H1 (cell line): ENCODE data around the gene FOXO1. TPM values are rescaled to one million over a fixed set of nuclear protein-coding genes. Genes with fewer than 3 reads are reported as not detected.
A peak's percentile ranks its signal among the peaks of the same experiment; 100 is the strongest.

Experiments
- CTCF ChIA-PET: fragments of 300-600 bp; sonication (Branson Sonifier 250); formaldehyde crosslinking; loops from one replicate; lab custom pipeline; 2021; ENCODE audit not compliant: partially characterized antibody; lab: Charles Lee
- POLR2A ChIA-PET: fragments of 300-600 bp; sonication (Branson Sonifier 250); formaldehyde crosslinking; loops from one replicate; lab custom pipeline; 2021; ENCODE audit warnings: inconsistent platforms; ENCODE audit not compliant: partially characterized antibody; lab: Charles Lee
- DNase-seq, 2 experiments: peaks; one replicate each; pipeline versions ENCODE4 v3.0.0 to v3.0.0-alpha.2; 2010 to 2022; ENCODE audit warnings: low spot score in 2 of 2, low read depth in 1 of 2, mixed read lengths in 1 of 2
- FAIRE-seq: peaks from 2 replicates; lab custom pipeline; 2011; peaks lifted over from hg19 to GRCh38; lab: Jason Lieb, UNC
- H2AFZ ChIP-seq: 2 replicates; pipeline ENCODE4 v1.8.1; 2012; ENCODE audit warnings: low read length, inconsistent platforms
- H2AK5ac ChIP-seq: 2 replicates; pipeline ENCODE4 v1.6.1; 2013; ENCODE audit warnings: low read depth, low read length
- H2BK120ac ChIP-seq: replicated peaks from 2 replicates; pipeline ENCODE3; 2013; ENCODE audit warnings: low read depth, low read length, inconsistent platforms
- H2BK12ac ChIP-seq: 2 replicates; pipeline ENCODE4 v1.6.1; 2013; ENCODE audit warnings: low read depth, low read length
- H2BK15ac ChIP-seq: 2 replicates; pipeline ENCODE4 v1.6.1; 2013; ENCODE audit warnings: low read length
- H2BK20ac ChIP-seq: 2 replicates; pipeline ENCODE4 v1.6.1; 2013; ENCODE audit warnings: low read length
- H2BK5ac ChIP-seq: 2 replicates; pipeline ENCODE4 v1.6.1; 2013; ENCODE audit warnings: low read depth, low read length
- H3K14ac ChIP-seq: 2 replicates; pipeline ENCODE4 v1.6.1; 2013; ENCODE audit warnings: inconsistent platforms; ENCODE audit not compliant: insufficient read length
- H3K18ac ChIP-seq: 2 replicates; pipeline ENCODE4 v1.6.1; 2013; ENCODE audit warnings: low read length; ENCODE audit errors: extremely low read depth
- H3K23ac ChIP-seq: 2 replicates; pipeline ENCODE4 v1.6.1; 2013; ENCODE audit warnings: inconsistent platforms; ENCODE audit not compliant: insufficient read length
- H3K23me2 ChIP-seq: 2 replicates; pipeline ENCODE4 v1.6.1; 2013; ENCODE audit warnings: low read depth, low read length
- H3K27ac ChIP-seq: 2 replicates; pipeline ENCODE4 v1.6.1; 2011; ENCODE audit warnings: low read depth, low read length, inconsistent platforms
- H3K27me3 ChIP-seq, 4 experiments: replicated peaks in 1 of 4; 1 replicate in 1 of 4; 2 replicates in 3 of 4; pipeline versions ENCODE4 v1.6.1 to v1.8.1; 2011 to 2013; ENCODE audit warnings: low read length in 3 of 4, mild to moderate bottlenecking in 3 of 4, inconsistent platforms in 2 of 4, mixed read lengths in 2 of 4, moderate library complexity in 1 of 4; ENCODE audit not compliant: control insufficient read depth in 3 of 4, insufficient read depth in 3 of 4; ENCODE audit errors: extremely low read depth in 1 of 4
- H3K36me3 ChIP-seq, 4 experiments: 2 replicates each; pipeline versions ENCODE4 v1.6.1 to v1.8.1; 2011 to 2013; ENCODE audit warnings: mild to moderate bottlenecking in 4 of 4, low read length in 3 of 4, moderate library complexity in 2 of 4, control low read depth in 1 of 4, inconsistent platforms in 1 of 4; ENCODE audit not compliant: insufficient read depth in 4 of 4, control insufficient read depth in 2 of 4
- H3K4ac ChIP-seq: replicated peaks from 2 replicates; pipeline ENCODE3; 2013; ENCODE audit warnings: low read length, low read depth, mixed read lengths, inconsistent platforms; ENCODE audit not compliant: insufficient read length
- H3K4me1 ChIP-seq, 4 experiments: replicated peaks in 1 of 4; 1 replicate in 1 of 4; 2 replicates in 3 of 4; pipeline versions ENCODE4 v1.6.1 to v1.8.1; 2011 to 2013; ENCODE audit warnings: low read length in 3 of 4, inconsistent platforms in 2 of 4, mixed read lengths in 1 of 4; ENCODE audit not compliant: insufficient read depth in 4 of 4, control insufficient read depth in 3 of 4
- H3K4me2 ChIP-seq, 2 experiments: 2 replicates each; pipeline versions ENCODE4 v1.6.1 to v1.8.1; 2011 to 2013; ENCODE audit warnings: low read depth in 2 of 2, low read length in 2 of 2, control low read depth in 1 of 2, inconsistent platforms in 1 of 2, mild to moderate bottlenecking in 1 of 2; ENCODE audit not compliant: insufficient read depth in 1 of 2
- H3K4me3 ChIP-seq, 4 experiments: fragments of 200-600, 300-600 bp in 1 of 4; sonication (generic), shearing (Covaris generic), sonication (Bioruptor Twin) in 1 of 4; 2 replicates each; pipeline versions ENCODE4 v1.5.1 to v1.8.1; 2011 to 2016; ENCODE audit warnings: low read length in 4 of 4, low read depth in 3 of 4, control low read depth in 2 of 4, inconsistent platforms in 2 of 4, mild to moderate bottlenecking in 2 of 4, mixed read lengths in 1 of 4, moderate library complexity in 1 of 4; ENCODE audit not compliant: insufficient read depth in 2 of 4; ENCODE audit errors: extremely low read depth in 1 of 4
- H3K56ac ChIP-seq: replicated peaks from 2 replicates; pipeline ENCODE3; 2013; ENCODE audit warnings: low read depth, mild to moderate bottlenecking, mixed read lengths, low read length, inconsistent platforms; ENCODE audit not compliant: insufficient read length
- H3K79me1 ChIP-seq: 2 replicates; pipeline ENCODE4 v1.6.1; 2013; ENCODE audit warnings: low read depth, low read length, control low read depth
- H3K79me2 ChIP-seq, 2 experiments: 2 replicates each; pipeline versions ENCODE4 v1.6.1 to v1.8.1; 2012 to 2013; ENCODE audit warnings: low read length in 2 of 2, mild to moderate bottlenecking in 2 of 2, inconsistent platforms in 1 of 2; ENCODE audit not compliant: insufficient read depth in 2 of 2, control insufficient read depth in 1 of 2
- H3K9ac ChIP-seq, 4 experiments: replicated peaks in 1 of 4; 1 replicate in 1 of 4; 2 replicates in 3 of 4; pipeline versions ENCODE4 v1.6.1 to v1.8.1; 2011 to 2013; ENCODE audit warnings: low read depth in 3 of 4, low read length in 3 of 4, control low read depth in 2 of 4, mild to moderate bottlenecking in 2 of 4, moderate library complexity in 2 of 4, inconsistent platforms in 1 of 4; ENCODE audit errors: extremely low read depth in 1 of 4
- H3K9me3 ChIP-seq, 2 experiments: 2 replicates each; pipeline versions ENCODE4 v1.6.1 to v1.8.1; 2012 to 2013; ENCODE audit warnings: mild to moderate bottlenecking in 2 of 2, moderate library complexity in 2 of 2, control low read depth in 1 of 2, inconsistent platforms in 1 of 2, low read depth in 1 of 2, low read length in 1 of 2, mixed read lengths in 1 of 2; ENCODE audit not compliant: insufficient read depth in 2 of 2
- H4K20me1 ChIP-seq, 2 experiments: replicated peaks in 1 of 2; 2 replicates each; pipeline versions ENCODE3 to v1.8.1; 2011 to 2013; ENCODE audit warnings: inconsistent platforms in 2 of 2, low read length in 2 of 2, mild to moderate bottlenecking in 1 of 2; ENCODE audit not compliant: insufficient read depth in 2 of 2, control insufficient read depth in 1 of 2
- H4K5ac ChIP-seq: 2 replicates; pipeline ENCODE4 v1.6.1; 2013; ENCODE audit warnings: low read length, low read depth, mixed read lengths, inconsistent platforms; ENCODE audit not compliant: insufficient read length
- H4K8ac ChIP-seq: 2 replicates; pipeline ENCODE4 v1.8.0; 2013; ENCODE audit warnings: mild to moderate bottlenecking, moderate library complexity, low read length, inconsistent platforms; ENCODE audit not compliant: insufficient read depth; ENCODE audit errors: extremely low read depth
- H4K91ac ChIP-seq: replicated peaks from 2 replicates; pipeline ENCODE3; 2013; ENCODE audit warnings: low read length, mixed read lengths, inconsistent platforms; ENCODE audit not compliant: insufficient read length
- CTBP2 ChIP-seq: IDR thresholded peaks from 2 replicates; pipeline ENCODE4 v1.7.0; 2011; ENCODE audit warnings: borderline replicate concordance, mild to moderate bottlenecking, moderate library complexity, mixed read lengths, low read length; ENCODE audit not compliant: insufficient read depth, insufficient read length
- WGBS, 2 experiments: shearing (Covaris generic) in 1 of 2; methylation state at CpG; one replicate each; pipeline versions ENCODE4 v1.1.6 to v1.1.7; 2013 to 2015; ENCODE audit warnings: low lambda C conversion rate in 2 of 2, mixed read lengths in 2 of 2, inconsistent platforms in 1 of 2, low coverage in 1 of 2, missing lambda C conversion rate in 1 of 2; ENCODE audit not compliant: insufficient replicate concordance in 2 of 2, insufficient coverage in 1 of 2, insufficient read length in 1 of 2; ENCODE audit errors: extremely low coverage in 1 of 2, missing lambda C conversion rate in 1 of 2; 5-methylcytosine and 5-hydroxymethylcytosine counted together
- polyA plus RNA-seq, 7 experiments: library from polyadenylated mRNA; depleted of rRNA in 3 of 7; stranded (reverse) in 5 of 7; unstranded in 2 of 7; fragments of >200 nt in 5 of 7; fragments of 200-250 nt in 2 of 7; gene quantifications; 1 replicate in 5 of 7; 2 replicates in 1 of 7; 4 replicates in 1 of 7; pipeline versions ENCODE4 v1.2.1 to v1.2.3, GENCODE V29; 2011 to 2013; ENCODE audit warnings: missing spikeins in 2 of 7, mixed read lengths in 2 of 7
- total RNA-seq: library from RNA; stranded (reverse); fragmentation: NEBNext Ultra II Directional; extraction: Animal tissue kit (Norgen Biotek cat#: 25700); gene quantifications from 2 replicates; pipeline ENCODE4 v1.2.1, GENCODE V29; 2021

FOXO1 gene
- total and polyA plus RNA-seq, 2 of the 8 experiments (the other 6 are each of a cell fraction or from before 2014, with no cell fraction given), result 35.3 to 56.9 TPM

- Histone ChIP-seq H3K23me2 (no peaks in the 10 kb centered on the region), H2BK12ac (no peak overlapping the region), H4K91ac (peak overlapping the region; percentile 81), H3K79me1 (no peaks in the 10 kb centered on the region), H2BK20ac (no peak overlapping the region), H3K27me3 (no peaks in the 10 kb centered on the region), H4K5ac (no peak overlapping the region), H2BK5ac (no peak overlapping the region), H2AFZ (no peak overlapping the region)
- WGBS, 2 experiments, result 98% methylated on average over 27 of the region's 27 CpGs; no CpG with 5 or more reads in 1 of the 2 experiments
- DNase-seq, result no peak
- no peak for TF ChIP-seq CTBP2
- TF ChIP-seq, all 59 proteins: peak for 0
- H4K20me1 ChIP-seq, result no peaks in the 10 kb centered on the region
- H3K4me2 ChIP-seq, result no peak overlapping the region
- CTCF ChIA-PET, result interaction anchor here (0.9 to 2.0 kb wide), 2 partner anchors 29 to 466 kb away, joined by 3 to 4 read pairs; no protein-coding TSS in a partner anchor
- peaks cover 3 to 6% (median 5%) of the 10 kb centered on the region in 4 experiments; a peak in 6 of 7 replicates for H3K4me1 ChIP-seq
- H2AK5ac ChIP-seq, result no peak overlapping the region
- H3K56ac ChIP-seq, result no peak overlapping the region
- H3K79me2 ChIP-seq, result no peaks in the 10 kb centered on the region
- no peak overlapping the region for H4K8ac ChIP-seq
- H3K27ac ChIP-seq, result no peak overlapping the region
- POLR2A ChIA-PET, result no interaction called here
- FAIRE-seq, result no peak
- no peaks in the 10 kb centered on the region for H3K36me3 ChIP-seq
- no peak overlapping the region for H2BK15ac ChIP-seq
- H3K9me3 ChIP-seq, result no peaks in the 10 kb centered on the region
- H3K14ac ChIP-seq, result no peak overlapping the region
- H3K4me3 ChIP-seq, result no peak overlapping the region
- H3K4ac ChIP-seq, result no peak overlapping the region
- no peak overlapping the region for H3K9ac ChIP-seq
- H2BK120ac ChIP-seq, result no peak overlapping the region
- no peak overlapping the region for H3K18ac ChIP-seq
- H3K23ac ChIP-seq, result no peak overlapping the region
Measured at GRCh38 chr13:40535345-40535836, 131.1 kb downstream of the FOXO1 start.
